Measurements from ENCODE around the gene ADAMTS5. TPM values are rescaled to one million over a fixed set of nuclear protein-coding genes. Genes with fewer than 3 reads are reported as not detected.

Gene ADAMTS5
- total RNA-seq, 1 experiment from 2014 or later, result not detected

DNA sequence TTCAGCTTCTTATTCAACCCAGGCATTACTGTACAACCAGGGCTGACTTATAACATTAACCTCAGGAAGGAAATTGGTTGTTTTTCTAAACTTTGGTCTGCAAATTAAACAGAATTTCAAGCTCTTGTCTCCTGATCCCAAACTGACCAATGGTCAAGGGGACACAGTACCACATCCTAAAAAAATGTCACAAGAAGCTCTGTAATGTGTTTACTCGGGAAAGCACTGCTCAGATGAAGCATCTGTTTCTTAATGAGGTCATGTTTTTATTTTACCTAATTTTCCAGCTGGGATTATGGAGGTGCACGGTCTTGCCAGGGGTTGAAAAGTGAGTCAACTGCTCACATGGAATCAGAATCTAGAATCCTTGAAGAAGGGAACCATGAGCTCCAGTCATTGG is 18.7 kb downstream of the ADAMTS5 start:
- DNase-seq (ENCODE audit: low spot score), result no peak

DNA sequence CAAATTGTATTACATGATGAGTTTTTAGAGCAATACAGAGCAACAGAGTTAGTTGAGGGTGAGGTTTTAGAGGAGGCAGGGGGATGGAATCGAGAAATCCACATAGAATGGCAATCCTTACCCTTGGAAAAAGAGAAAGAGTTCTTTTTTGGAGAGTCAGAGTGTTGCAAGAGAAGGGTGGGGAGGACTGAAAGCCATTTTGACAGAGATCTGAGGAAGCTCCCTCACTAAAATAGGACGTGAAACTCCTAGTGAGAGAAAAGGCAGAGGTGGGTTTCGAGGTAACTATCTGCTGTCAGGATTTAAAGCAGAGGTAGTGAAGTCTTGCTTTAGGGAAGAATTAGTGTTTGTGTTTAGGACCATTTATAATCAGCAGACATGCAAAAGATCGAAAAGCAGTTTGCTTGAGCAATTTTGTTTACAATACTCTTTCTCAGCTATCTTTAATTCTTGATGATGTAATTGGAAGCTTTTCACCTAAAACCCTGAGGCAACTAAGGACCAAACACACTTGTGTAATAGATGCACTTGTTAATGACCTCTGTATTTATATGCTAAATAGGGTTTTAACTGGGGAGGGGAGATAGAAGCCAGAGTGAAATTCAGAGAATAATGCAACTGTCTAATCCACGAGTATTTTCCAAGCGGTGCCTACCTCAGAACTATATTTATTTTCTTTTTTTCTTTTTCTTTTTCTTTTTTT is 20.0 kb downstream of the ADAMTS5 start:
- no peak for DNase-seq (ENCODE audit: low spot score)

DNA sequence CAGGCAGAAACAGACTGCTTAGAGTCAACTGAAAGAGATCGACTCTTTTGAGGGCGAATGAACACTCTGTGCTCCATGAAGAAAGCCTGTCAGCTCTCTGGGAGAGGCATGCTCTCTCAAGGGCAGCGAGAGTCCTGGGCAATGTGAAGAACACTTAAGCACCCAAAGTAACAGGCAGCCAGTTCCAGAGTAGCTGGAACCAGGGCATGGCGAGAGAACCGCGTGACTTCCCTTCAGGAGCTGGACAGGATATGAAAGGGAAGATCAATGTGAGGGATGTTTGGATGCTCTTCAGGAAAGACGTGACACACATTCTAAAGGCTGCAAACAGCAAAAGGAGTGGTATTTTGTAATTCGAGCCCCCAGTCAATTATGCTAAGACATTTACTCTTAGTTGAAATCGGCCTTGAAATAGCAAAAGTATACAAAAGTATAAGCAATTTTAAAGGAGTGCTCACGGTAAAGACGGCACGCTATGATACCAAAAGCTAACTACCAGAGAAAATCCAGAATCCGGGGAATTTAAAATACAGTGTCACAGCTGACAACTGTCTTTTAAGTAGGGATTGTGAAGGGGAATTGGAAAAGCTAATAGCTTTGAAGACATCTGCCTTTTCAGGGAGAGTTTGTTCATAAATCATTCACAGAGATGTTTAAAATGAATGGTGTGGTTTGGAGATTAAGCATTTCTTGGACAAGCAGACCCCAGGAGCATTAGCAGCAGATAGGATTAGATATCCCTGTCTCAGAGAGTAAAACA is 20.8 kb downstream of the ADAMTS5 start:
- no peak for DNase-seq (ENCODE audit: low spot score)

DNA sequence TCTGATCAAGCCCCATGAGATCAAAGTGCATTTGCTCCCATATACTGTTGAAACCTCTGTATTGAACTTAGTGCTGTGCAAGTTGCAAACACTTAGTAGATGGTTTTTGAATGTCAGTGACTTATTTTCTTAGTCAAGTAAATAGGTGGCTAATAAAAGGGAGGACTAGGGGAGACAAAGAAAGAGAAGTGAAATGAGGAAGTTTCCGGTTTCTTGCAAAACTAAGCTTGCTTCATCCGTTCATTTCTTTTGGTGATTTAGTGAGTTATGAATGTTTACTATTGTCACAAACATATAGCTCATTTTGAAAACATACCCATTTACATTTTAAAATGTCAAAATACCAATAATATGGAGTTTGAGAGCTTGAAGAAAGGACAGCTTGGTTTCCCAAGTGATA is 23.0 kb downstream of the ADAMTS5 start:
- no peak for DNase-seq (ENCODE audit: low spot score)

DNA sequence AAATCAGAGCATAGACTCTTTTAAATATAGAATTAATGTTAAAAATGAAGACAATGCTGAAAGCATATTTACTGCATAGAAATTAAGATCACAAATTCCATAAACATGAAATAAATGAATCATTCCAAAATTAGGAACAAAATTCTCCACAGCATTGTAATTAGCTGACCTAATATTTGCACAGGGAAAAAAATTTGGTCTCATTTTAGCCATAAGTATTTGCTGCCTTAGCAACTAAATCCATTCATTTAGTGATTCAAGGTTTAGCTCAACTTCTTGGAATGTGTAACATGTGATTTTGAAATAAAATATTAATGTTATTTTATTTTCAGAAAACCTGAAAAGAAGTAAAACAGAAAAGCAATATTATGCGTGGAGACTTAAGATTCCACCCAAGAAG is 25.5 kb downstream of the ADAMTS5 start:
- DNase-seq (ENCODE audit: low spot score), result no peak

DNA sequence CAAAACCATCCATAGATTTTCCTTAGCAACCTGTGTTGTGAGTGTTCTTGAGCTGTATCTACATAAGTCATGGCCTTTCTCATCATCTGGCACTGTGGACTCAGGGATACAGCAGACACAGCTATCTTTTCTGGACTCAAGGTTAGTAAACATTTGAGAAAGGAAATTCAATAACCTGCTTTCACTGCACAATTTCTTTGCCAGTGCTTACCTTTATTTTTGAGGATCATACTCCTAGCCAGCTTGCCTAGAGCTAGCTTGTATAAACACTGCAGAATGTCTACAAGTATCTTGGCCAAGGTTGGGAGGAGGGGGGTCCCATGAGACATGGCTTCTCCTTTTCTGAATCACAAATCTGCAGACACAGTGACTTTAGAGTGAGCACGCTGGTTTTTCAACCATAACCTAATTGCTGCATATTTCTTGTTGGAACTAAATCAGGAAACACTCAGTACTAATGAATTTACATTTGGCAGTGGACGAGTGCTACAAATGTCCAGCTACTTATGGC is 27.2 kb downstream of the ADAMTS5 start:
- DNase-seq (ENCODE audit: low spot score), result no peak

DNA sequence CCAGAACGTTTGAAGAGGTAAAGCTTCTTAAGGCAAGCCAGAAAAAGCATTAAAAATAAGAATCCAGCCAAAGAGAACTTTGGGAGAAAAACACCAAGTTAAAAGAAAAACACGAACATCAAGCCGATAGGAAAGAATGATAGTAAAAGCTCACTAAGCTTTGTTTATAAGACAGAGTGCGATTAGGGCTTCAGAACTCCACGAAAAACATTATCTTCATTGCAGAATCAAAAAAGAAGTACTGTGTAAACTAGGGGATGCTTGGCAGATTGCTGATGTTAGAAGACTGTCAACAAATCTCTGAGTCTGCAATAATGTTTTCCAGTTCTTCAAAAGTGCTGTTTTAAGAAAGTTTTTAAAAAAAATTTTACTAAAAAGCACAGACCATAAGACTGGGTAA is 30.2 kb downstream of the ADAMTS5 start:
- DNase-seq (ENCODE audit: low spot score), result no peak

DNA sequence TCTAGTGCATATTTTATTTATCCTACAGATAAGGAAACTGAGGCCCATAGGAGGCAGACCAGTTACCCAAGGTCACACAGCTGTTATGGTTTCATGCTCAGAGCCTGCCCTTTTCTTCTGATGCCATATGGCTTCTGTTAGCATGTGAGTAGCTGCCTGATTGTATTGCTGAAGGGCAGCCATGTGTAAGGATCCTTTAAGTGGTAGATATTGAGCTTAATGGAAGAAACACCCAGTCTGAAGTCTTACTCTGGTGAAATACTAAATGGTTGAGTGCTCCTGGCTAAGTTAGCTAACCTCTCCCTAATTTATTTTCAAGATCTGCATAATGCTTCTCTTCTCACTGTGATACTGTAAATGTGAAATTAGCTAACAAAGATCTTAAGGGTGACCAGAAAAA is 30.9 kb downstream of the ADAMTS5 start:
- DNase-seq (ENCODE audit: low spot score), result no peak

DNA sequence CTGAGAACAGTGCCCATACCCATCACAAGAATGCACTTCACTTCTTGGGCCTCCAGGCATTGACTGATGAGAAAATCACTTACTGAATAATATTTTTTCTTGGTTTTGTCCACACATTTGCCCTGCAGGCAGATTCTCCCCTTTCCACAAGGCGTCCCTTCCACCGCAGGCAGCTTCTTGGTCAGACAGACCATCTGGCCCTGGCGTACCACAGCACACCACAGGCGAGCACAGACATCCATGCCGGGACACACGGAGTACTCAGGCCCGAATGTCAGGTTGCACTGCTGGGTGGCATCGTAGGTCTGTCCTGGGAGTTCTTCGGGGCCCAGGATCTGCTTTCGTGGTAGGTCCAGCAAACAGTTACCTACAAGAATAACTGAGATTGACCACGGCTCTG is 32.5 kb downstream of the ADAMTS5 start:
- DNase-seq (ENCODE audit: low spot score), result no peak

DNA sequence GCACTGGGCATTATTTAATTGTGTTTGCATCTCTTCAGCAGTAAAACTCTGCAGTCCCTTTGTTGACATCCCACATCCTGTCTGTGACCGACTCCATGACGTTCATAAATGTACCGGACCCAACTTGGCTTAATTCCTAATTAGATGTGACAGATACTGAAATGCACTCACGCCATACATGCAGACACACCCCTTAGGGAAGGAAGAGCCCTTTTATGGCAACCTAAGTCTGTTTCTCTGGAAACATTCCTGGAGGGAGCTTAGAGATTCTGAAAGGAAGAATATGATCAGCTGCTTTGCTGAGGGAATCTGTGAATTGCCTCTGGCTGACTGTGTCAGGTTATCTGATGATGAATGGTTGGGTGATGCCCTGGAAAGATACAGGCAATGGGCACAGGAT is 33.4 kb downstream of the ADAMTS5 start:
- DNase-seq (ENCODE audit: low spot score), result no peak

DNA sequence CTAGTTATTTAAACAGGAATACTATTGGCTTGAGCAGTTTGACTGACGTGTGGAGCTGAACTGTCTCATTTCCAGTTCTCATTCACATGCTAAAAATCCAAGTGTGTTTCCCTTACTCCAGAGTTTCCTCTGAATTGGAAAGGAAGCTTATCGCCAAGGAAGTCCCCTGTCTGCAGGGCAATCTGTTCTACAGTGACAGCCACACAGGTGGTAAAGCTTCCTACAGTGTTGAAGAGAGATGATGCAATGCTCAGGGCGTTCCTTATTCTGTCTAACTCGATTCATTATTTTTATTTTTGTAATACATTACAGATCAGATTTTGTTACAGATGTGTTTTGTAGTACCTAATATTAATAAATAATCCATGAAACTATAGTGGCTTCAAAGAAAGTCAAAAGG is 41.3 kb downstream of the ADAMTS5 start:
- DNase-seq (ENCODE audit: low spot score), result no peak

DNA sequence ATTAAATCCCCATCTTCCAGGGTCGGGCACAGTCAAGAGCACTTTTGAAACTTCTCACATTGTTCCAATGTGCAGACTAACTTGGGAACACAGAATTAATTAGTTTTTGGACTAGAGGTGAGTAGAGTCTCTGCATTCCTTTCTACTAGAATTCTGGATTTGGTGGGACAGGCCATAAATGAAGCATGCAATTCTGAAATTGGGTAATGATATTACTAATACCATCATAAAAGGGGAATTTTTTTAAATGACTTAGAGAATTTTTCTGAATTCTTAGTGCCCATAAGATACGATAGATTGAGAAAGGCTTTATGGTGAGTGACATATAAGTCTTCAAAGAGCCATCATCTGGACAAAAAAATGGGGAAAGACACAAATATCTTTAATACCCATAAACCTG is 41.8 kb downstream of the ADAMTS5 start:
- no peak for DNase-seq (ENCODE audit: low spot score)

DNA sequence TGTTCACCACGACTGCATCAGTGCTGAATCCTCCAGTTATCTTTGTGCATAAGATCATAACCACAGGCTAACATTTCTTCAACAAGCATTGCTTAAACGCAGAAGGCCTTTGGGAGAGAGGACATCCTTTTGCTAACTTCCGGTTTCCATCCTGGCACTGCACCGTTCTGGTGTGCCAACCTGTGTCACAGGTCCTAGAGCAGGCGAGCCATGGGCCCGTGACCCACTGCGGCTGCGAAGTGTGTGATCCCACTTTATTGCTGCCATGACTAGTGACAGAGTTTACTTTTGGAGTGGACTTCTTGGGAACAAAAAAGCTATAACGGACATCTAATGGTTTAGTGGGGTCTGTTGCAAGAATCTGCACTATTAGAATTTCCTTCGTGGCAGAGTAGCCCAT is 42.9 kb downstream of the ADAMTS5 start:
- DNase-seq (ENCODE audit: low spot score), result no peak

DNA sequence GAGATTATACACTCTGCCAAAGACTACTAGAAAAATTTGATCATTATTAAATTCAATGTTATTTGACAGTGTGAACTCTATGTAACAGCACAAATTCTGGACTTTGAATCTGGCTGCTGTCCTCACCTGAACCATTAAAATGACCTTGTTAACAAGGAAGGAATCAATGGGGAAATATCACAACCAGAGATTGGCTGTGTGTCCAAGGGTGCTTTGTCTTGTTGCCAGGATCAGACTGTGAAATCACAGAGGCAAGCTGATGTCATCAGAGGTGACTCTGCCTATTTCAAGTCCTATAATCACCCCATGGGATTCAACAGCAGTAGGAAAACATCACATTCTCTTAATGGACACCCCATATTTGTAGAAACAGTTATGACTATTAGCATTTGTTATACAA is 46.8 kb downstream of the ADAMTS5 start:
- DNase-seq (ENCODE audit: low spot score), result no peak

DNA sequence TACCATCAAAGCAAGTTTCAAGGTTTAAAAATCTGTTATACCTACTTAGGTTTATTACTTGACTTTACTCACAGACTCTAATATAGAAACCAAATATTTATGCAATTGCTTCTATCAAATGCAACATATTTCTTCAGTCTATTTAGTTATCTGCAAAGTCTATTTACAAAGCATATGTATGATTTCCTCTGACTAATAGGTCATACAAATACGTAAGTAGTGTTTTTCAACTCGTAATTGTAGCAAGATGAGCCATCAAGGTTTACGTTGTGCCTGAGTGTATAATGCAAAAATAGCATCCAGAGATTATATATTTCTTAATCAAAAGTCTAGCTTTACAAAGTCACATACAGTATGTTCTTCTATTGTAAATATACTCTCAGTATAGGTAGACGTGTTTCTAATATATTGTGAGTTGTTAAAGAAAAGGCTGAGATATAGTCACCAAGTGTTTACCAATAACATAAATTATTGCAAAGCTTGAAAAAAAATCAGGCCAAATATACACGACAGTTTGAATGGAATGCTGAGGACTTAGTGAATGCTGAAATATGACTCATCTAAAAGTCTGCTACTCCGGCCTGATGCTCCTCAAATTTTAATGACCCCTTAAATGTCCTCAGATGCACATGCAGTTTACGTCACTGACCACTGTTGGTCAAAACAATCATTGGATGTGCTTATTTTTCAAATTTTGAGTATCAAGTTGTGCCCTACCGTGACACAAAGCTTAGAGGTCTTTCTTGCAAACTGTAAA is 48.4 kb downstream of the ADAMTS5 start:
- no peak for DNase-seq (ENCODE audit: low spot score)

DNA sequence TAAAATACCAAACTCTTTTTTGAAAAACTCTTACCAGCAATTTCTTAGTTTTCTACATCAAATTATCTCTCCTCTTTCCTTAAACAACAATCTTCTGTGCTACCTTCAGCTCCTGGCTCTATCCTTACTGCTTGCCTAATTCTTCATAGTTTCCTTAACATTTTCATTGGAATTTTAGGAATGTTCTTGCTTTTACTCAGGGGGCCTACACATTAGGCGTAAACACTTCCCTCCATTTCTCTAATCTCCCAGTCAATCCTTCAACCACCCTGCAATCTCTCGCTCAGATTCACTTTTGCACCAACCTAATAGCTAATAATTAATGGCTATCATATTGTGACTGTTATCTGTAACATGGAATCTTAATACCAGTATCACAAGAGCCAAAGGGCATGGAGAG is 50.1 kb downstream of the ADAMTS5 start:
- no peak for DNase-seq (ENCODE audit: low spot score)

DNA sequence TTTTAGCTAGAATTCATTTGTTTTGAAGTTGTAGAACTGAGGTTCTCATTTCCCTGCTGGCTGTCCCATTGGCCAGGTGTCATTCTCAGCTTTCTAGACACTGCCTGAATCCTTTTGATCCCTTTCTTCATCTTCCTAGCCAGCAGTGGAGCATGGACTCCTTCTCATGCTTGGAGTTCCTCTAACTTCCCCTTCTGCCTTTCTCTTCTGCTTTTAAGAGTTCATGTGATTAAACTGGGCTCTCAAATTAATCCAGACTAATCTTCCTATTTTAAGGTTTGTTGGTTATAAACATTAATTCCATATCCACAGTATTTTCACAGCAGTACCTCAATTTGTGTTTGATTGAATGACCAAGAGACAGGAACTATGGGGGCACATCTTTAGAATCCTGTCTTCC is 52.3 kb downstream of the ADAMTS5 start:
- no peak for DNase-seq (ENCODE audit: low spot score)

DNA sequence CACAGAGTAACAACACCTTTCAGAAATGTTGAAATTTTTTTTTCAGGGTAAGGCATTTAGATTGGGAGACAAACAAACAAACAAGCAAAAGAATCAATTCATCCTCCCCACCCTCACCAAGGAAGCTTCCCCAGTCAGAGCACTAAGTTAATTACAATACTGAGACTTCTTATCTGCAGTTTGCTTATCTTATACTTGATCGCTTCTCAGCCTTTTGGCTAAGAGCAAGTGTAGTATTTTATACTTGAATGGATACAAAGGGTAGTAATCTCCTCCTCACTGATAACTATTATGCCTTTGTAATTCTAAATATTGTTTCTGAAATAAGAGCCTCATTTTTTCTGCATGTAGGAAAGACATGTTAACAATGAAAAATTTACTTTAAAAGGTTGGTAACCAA is 54.4 kb downstream of the ADAMTS5 start:
- no peak for DNase-seq (ENCODE audit: low spot score)

DNA sequence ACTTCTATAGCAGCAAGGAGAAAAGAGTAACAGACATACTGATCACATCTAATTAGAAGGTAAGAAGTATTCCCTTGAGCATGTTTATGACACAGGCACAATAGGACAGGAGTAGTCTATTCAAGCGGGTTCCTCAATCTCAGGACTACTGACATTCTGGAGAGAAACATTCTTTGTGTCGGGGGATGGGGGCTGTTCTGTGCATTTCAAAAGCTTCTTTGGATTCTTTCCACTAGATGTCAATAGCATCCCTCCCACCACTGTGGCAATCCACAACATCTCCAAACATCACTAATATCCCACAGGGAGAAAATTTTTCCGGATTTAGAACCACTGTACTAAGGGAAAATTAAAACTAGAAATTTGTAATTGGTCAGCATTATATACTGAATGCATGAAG is 56.9 kb downstream of the ADAMTS5 start:
- no peak for DNase-seq (ENCODE audit: low spot score)

DNA sequence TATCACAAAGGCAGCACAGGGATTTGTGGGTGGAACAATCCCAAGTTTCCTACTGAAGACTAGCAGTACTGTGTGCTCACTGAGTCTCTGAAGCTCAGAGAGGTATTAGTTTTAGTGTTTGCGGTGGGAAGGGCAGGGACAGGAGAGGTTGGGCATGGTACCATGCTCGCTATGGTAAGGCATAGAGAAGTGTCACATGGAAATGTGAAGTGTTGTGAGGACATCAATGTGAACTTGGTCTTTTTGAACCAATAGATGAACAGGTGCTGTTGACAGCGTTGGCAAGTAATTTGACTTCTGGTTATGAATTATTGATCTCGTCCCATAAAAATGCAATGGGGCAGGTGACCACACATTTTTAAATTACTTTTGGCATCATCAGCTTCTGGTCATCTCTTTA is 65.9 kb downstream of the ADAMTS5 start:
- DNase-seq (ENCODE audit: low spot score), result no peak

DNA sequence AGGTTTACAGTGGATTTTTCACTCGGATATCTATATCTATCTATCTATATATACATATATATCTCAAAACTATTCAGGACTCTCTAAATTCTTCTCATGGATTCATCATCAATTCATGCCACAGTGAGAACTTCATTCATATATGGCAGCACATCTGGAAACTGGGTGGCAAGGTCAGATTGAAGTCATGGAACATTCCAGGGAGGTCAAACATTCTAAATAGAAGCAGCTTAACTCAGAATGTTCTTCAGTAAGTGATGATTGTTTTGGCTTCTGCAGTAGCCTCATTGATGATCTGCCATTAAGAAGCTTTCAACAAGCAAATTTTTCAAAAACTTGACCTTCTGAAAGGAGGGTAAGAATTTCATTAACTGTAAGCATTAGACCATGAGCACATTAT is 74.7 kb downstream of the ADAMTS5 start:
- no peak for DNase-seq (ENCODE audit: low spot score)

DNA sequence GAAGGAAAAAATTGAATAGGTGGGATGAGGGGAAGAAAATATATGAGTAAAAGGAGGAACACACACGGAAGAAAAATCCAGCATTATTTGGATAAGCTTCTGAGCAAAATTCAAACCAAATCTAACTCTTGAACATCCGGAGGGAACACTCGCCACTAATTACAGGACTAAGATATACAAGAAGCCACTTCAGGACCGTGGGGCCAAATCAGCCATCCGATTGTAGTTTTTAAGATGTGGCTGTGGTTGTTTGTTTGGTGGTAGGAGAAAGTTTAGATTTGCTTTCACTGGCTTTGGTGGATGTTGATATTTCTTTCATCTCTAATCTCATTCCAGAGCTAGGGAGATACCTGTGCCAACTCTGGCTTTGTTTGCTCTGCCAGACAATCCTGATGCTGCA is 78.0 kb downstream of the ADAMTS5 start:
- DNase-seq (ENCODE audit: low spot score), result no peak

DNA sequence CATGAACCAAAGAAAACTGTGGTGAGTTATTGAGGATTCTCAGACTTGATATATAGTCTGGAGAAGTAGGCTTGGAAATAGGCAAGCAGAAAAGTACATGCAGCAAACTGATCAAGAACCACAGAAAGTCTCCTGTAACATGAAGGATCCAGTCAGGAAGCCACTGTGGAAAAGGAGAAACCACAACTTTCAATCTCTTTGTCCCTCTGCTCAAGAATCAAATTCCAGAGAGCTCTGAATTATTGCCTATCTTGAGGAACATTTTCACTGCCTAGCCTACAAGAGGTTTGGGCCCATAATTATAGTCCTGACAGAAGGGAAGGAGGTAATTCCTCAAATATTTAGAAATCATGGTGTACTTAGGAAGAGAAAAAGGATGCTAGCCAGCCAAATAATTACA is 78.6 kb downstream of the ADAMTS5 start:
- no peak for DNase-seq (ENCODE audit: low spot score)
